ENCODE results near the gene ZNF213.

Gene ZNF213

GRCh38 chr16:3134338-3135125 lies at the start of gene ZNF213:
Gene ZNF213, plus strand, starts transcription at chr16:3135029. Its CDS starts 2,252 bp downstream, at chr16:3137281.
- peak; percentile 98 for DNase-seq (ENCODE audit: low spot score)

GRCh38 chr16:3085868-3086595 lies 48.8 kb upstream of the ZNF213 start:
- no peak for DNase-seq (ENCODE audit: low spot score)

- DNase-seq (ENCODE audit: low spot score): no peak
These were observed 48.1 kb upstream of the ZNF213 start for GRCh38 chr16:3086596-3087242.

- DNase-seq (ENCODE audit: low spot score): no peak
These were observed 47.3 kb upstream of the ZNF213 start for GRCh38 chr16:3087243-3088235.

GRCh38 chr16:3088450-3088849 lies 46.4 kb upstream of the ZNF213 start:
- DNase-seq (ENCODE audit: low spot score): no peak

GRCh38 chr16:3088925-3089716 lies 45.7 kb upstream of the ZNF213 start:
- DNase-seq (ENCODE audit: low spot score): no peak

- no peak for DNase-seq (ENCODE audit: low spot score)
These were observed 44.9 kb upstream of the ZNF213 start for GRCh38 chr16:3089717-3090592.

- DNase-seq (ENCODE audit: low spot score): no peak
These were observed 43.3 kb upstream of the ZNF213 start for GRCh38 chr16:3091551-3091950.

GRCh38 chr16:3092501-3092941 lies 42.3 kb upstream of the ZNF213 start:
- DNase-seq (ENCODE audit: low spot score): no peak

GRCh38 chr16:3094289-3095027 lies 40.4 kb upstream of the ZNF213 start:
- DNase-seq (ENCODE audit: low spot score): peak; percentile 64

GRCh38 chr16:3095869-3096268 lies 39.0 kb upstream of the ZNF213 start:
- DNase-seq (ENCODE audit: low spot score): peak; percentile 57

- no peak for DNase-seq (ENCODE audit: low spot score)
These were observed 38.5 kb upstream of the ZNF213 start for GRCh38 chr16:3096362-3096761.

- no peak for DNase-seq (ENCODE audit: low spot score)
These were observed 37.6 kb upstream of the ZNF213 start for GRCh38 chr16:3097266-3097665.

- no peak for DNase-seq (ENCODE audit: low spot score)
These were observed 36.1 kb upstream of the ZNF213 start, which contains the start of gene ZSCAN10 for GRCh38 chr16:3098459-3099394. Gene ZSCAN10, minus strand, starts transcription at chr16:3099294. Its CDS starts 6,357 bp downstream, at chr16:3092937.

GRCh38 chr16:3099395-3099731 lies 35.5 kb upstream of the ZNF213 start:
- DNase-seq (ENCODE audit: low spot score): no peak

GRCh38 chr16:3099732-3100499 lies 34.9 kb upstream of the ZNF213 start:
- peak; percentile 91 for DNase-seq (ENCODE audit: low spot score)
